ENCODE data around the gene ZCCHC14.

DNA sequence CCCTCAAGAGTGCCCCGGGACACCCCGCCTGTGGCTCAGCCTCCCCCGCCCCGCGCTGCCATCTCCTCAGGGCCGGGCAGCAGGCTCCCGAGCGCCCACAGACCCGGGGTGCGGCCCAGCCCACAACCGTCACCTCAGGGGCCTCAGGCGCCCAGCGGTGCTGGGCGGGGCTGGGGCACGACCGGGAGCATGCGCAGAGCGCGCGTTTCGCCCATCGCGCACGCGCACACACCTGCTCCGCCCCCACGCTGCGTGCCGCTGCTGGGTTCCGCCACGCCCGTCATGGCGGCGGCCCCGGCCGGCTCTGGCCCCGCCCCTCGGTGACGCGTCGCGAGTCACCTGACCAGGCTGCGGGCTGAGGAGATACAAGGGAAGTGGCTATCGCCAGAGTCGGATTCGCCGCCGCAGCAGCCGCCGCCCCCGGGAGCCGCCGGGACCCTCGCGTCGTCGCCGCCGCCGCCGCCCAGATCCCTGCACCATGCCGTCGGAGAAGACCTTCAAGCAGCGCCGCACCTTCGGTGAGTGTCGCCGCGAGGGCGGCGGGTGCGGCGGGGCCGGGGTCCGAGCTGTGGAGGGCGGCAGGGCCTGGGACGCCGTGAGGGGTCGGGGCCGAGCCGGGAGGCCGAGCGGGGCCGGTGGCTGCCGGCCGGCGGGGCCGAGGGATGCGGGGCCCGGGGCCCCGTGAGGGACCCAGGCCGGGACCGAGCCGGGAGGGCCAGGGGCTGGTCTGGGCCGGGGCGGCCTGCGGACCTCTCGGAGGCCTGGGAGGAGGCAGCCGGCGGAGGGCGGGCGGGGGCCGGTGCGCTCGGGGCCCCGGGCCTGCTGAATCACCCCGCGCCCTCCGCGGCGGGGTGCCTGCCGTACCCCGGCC is 100.6 kb downstream of the ZCCHC14 start, which contains the start of gene MAP1LC3B:
- TF ChIP-seq POLR2A (IDR thresholded peaks at IDR 0.05; ENCODE audit: low read depth, low read length): peak; percentile 66
- peak; percentile 55 for TF ChIP-seq POLR2AphosphoS5 (IDR thresholded peaks at IDR 0.05; ENCODE audit: low read depth, low read length)
- peak; percentile 93 for TF ChIP-seq TAF1 (IDR thresholded peaks at IDR 0.05; ENCODE audit: low read depth, low read length)
- peak; percentile 46 for TF ChIP-seq SPI1 (IDR thresholded peaks at IDR 0.05; ENCODE audit: low read depth, low read length)
